K562 (cell line): Measurements from ENCODE around the gene GALNT18. TPM values are rescaled to one million over a fixed set of nuclear protein-coding genes. Genes with fewer than 3 reads are reported as not detected.

ENCODE experiments used
- ATAC-seq: fragments of 200-7000 bp; cut with Tn5 transposase; 3 replicates; pipeline ENCODE4 v1.9.1; 2020; ENCODE audit warnings: moderate library complexity
- BruUV-seq: library from RNA; stranded (reverse); fragments of 400-500 nt; replicated peaks from 2 replicates; lab custom pipeline; 2021; lab: Mats Ljungman, UMichigan
- CTCF ChIA-PET: fragments of 300-600 bp; formaldehyde crosslinking; extraction: SDS; loops from one replicate; lab custom pipeline; 2021; ENCODE audit warnings: low intra/inter-chr PET ratio; lab: Yijun Ruan, JAX
- POLR2A ChIA-PET: fragments of 300-600, 350-650 bp; sonication (Branson Sonifier 250); formaldehyde crosslinking; extraction: SDS; loops from one replicate; lab custom pipeline; 2021; ENCODE audit warnings: antibody characterized with exemption, inconsistent platforms; lab: Yijun Ruan, JAX
- DNase-seq, 4 experiments: peaks; one replicate each; pipeline versions ENCODE4 v3.0.0 to v3.0.0-alpha.2; 2011 to 2018; ENCODE audit warnings: low spot score in 3 of 4, mixed read lengths in 3 of 4; ENCODE audit errors: extremely low read depth in 1 of 4
- FAIRE-seq: peaks from 2 replicates; lab custom pipeline; 2011; peaks lifted over from hg19 to GRCh38; lab: Jason Lieb, UNC
- H2AFZ ChIP-seq: 2 replicates; pipeline ENCODE4 v1.6.0; 2011; ENCODE audit warnings: low read depth, low read length, control low read depth, inconsistent platforms
- H3K27ac ChIP-seq: fragments of 200-600 bp; 3 replicates; pipeline ENCODE4 v1.8.0; 2011; ENCODE audit warnings: low read depth, mild to moderate bottlenecking, control low read depth, inconsistent platforms, low read length, moderate library complexity, mixed read lengths; ENCODE audit errors: extremely low read depth
- H3K27me3 ChIP-seq, 2 experiments: fragments of 300-600 bp in 1 of 2; 2 replicates in 1 of 2; 3 replicates in 1 of 2; pipeline versions ENCODE4 v1.6.0 to v1.8.0; 2011; ENCODE audit warnings: inconsistent platforms in 2 of 2, low read length in 2 of 2, mild to moderate bottlenecking in 1 of 2, mixed read lengths in 1 of 2, moderate library complexity in 1 of 2; ENCODE audit not compliant: control insufficient read depth in 2 of 2, insufficient read depth in 2 of 2
- H3K36me3 ChIP-seq: fragments of 300-600 bp; 3 replicates; pipeline ENCODE4 v1.8.0; 2011; ENCODE audit warnings: mild to moderate bottlenecking, low read length, inconsistent platforms; ENCODE audit not compliant: control insufficient read depth, insufficient read depth
- H3K4me1 ChIP-seq, 2 experiments: fragments of 200-600 bp in 1 of 2; replicated peaks in 1 of 2; 2 replicates in 1 of 2; 3 replicates in 1 of 2; pipeline versions ENCODE4 v1.5.1 to v1.8.0; 2011; ENCODE audit warnings: inconsistent platforms in 2 of 2, low read length in 2 of 2, mild to moderate bottlenecking in 1 of 2, mixed read lengths in 1 of 2, moderate library complexity in 1 of 2; ENCODE audit not compliant: control insufficient read depth in 2 of 2, insufficient read depth in 2 of 2
- H3K4me2 ChIP-seq: 2 replicates; pipeline ENCODE4 v1.6.1; 2011; ENCODE audit warnings: low read length, control low read depth, inconsistent platforms, mixed read lengths; ENCODE audit not compliant: insufficient read depth
- H3K4me3 ChIP-seq: fragments of 200-600 bp; sonication (generic), shearing (Covaris generic); 2 replicates; pipeline ENCODE4 v1.5.1; 2016; ENCODE audit warnings: control low read depth, inconsistent platforms
- H3K79me2 ChIP-seq: fragments of 200-600 bp; 3 replicates; pipeline ENCODE4 v1.8.0; 2011; ENCODE audit warnings: low read length, inconsistent platforms; ENCODE audit not compliant: control insufficient read depth, insufficient read depth
- H3K9ac ChIP-seq, 2 experiments: 2 replicates each; pipeline versions ENCODE4 v1.6.0 to v1.6.1; 2011; ENCODE audit warnings: low read depth in 2 of 2, low read length in 2 of 2, control low read depth in 1 of 2, inconsistent platforms in 1 of 2, mild to moderate bottlenecking in 1 of 2, mixed read lengths in 1 of 2; ENCODE audit not compliant: insufficient read depth in 1 of 2
- H3K9me1 ChIP-seq: one replicate; pipeline ENCODE4 v1.6.0; 2011; ENCODE audit warnings: inconsistent platforms, mild to moderate bottlenecking, low read length, moderate library complexity; ENCODE audit not compliant: control insufficient read depth, insufficient read depth
- H3K9me3 ChIP-seq: replicated peaks from 2 replicates; pipeline ENCODE4 v1.5.1; 2011; ENCODE audit warnings: low read depth, low read length, inconsistent platforms; ENCODE audit not compliant: control insufficient read depth, insufficient read depth
- H4K20me1 ChIP-seq: replicated peaks from 2 replicates; pipeline ENCODE4 v1.6.1; 2011; ENCODE audit warnings: low read length, inconsistent platforms, mixed read lengths; ENCODE audit not compliant: control insufficient read depth, insufficient read depth
- BCOR ChIP-seq: fragments of 450-650 bp; IDR thresholded peaks from 2 replicates; pipeline ENCODE4 v1.6.1; 2016
- BRD4 ChIP-seq: fragments of 200-600 bp; sonication (generic); IDR thresholded peaks from 2 replicates; pipeline ENCODE4 v1.6.1; 2017; ENCODE audit warnings: inconsistent platforms
- CHD1 ChIP-seq: fragments of 200-600 bp; sonication (generic); IDR thresholded peaks from one replicate; pipeline ENCODE4 v1.6.1; 2012; ENCODE audit warnings: mild to moderate bottlenecking, moderate library complexity, low read length, inconsistent platforms
- MCM7 ChIP-seq, 2 experiments: fragments of 450-650 bp; IDR thresholded peaks; 2 replicates each; pipeline ENCODE4 v1.6.1; 2016 to 2018
- RBM34 ChIP-seq: fragments of 200-400 bp; formaldehyde crosslinking; IDR thresholded peaks from 2 replicates; pipeline ENCODE4 v1.6.1; 2018; ENCODE audit warnings: low read length, borderline replicate concordance; ENCODE audit not compliant: insufficient read depth
- SMARCC2 ChIP-seq: fragments of 450-650 bp; IDR thresholded peaks from 2 replicates; pipeline ENCODE4 v1.6.1; 2017; ENCODE audit warnings: antibody characterized with exemption, moderate library complexity, mild to moderate bottlenecking, low read depth
- TRIM28 ChIP-seq: fragments of 450-650 bp; IDR thresholded peaks from 2 replicates; pipeline ENCODE4 v1.6.1; 2017
- WGBS: fragments of 100-300 bp; shearing (Covaris generic); methylation state at CpG from one replicate; pipeline ENCODE4 v1.1.6; 2016; ENCODE audit warnings: low coverage, mixed read lengths; ENCODE audit not compliant: insufficient coverage; ENCODE audit errors: missing lambda C conversion rate; 5-methylcytosine and 5-hydroxymethylcytosine counted together
- in situ Hi-C: fragments of 300-500 bp; cut with MboI; formaldehyde crosslinking; loops from 4 replicates; pipeline ENCODE4 v1.15.0; 2018; ENCODE audit warnings: inconsistent platforms, mixed read lengths
- intact Hi-C: fragments of 100-400 bp; cut with micrococcal nuclease; formaldehyde crosslinking; loops from 2 replicates; pipeline ENCODE4 v1.14.2; 2022
- polyA plus RNA-seq, 8 experiments: library from polyadenylated mRNA; depleted of rRNA in 4 of 8; stranded (reverse) in 5 of 8; unstranded in 3 of 8; fragments of >200 nt; fragmentation: Nextera tagmentation in 2 of 8; fragmentation: Illumina TruSeq in 1 of 8; extraction: Ambion mirVana in 2 of 8; extraction: Trizol in 1 of 8; gene quantifications; 2 replicates each; pipeline versions ENCODE4 v1.2.1 to v1.2.3, GENCODE V29; 2011 to 2014; ENCODE audit warnings: inconsistent platforms in 1 of 8, missing spikeins in 1 of 8
- total RNA-seq, 7 experiments: library from RNA; depleted of rRNA in 6 of 7; stranded (reverse); fragments of >200 nt in 6 of 7; fragmentation: Illumina TruSeq in 2 of 7; extraction: Trizol in 2 of 7; gene quantifications; 2 replicates each; pipeline versions ENCODE4 v1.2.1 to v1.2.3, GENCODE V29; 2011 to 2021; ENCODE audit warnings: low replicate concordance in 1 of 7
- TF ChIP-seq, protein P1 (sequence below): IDR thresholded peaks from 3 replicates; pipeline ENCODE4 v1.6.1; 2011; ENCODE audit warnings: borderline replicate concordance, mild to moderate bottlenecking; ENCODE audit not compliant: insufficient read length, insufficient read depth
- TF ChIP-seq, protein P2 (sequence below): sonication (generic); formaldehyde crosslinking; IDR thresholded peaks from 2 replicates; pipeline ENCODE4 v1.8.1; 2022; ENCODE audit warnings: missing genetic modification reagents
- TF ChIP-seq, protein P3 (sequence below): IDR thresholded peaks from 2 replicates; pipeline ENCODE4 v1.6.1; 2011; ENCODE audit not compliant: insufficient read length; ENCODE audit errors: extremely low read depth

Gene GALNT18
- total and polyA plus RNA-seq, 9 of the 15 experiments (the other 6 are each of a cell fraction or from before 2014, with no cell fraction given), result not detected

DNA sequence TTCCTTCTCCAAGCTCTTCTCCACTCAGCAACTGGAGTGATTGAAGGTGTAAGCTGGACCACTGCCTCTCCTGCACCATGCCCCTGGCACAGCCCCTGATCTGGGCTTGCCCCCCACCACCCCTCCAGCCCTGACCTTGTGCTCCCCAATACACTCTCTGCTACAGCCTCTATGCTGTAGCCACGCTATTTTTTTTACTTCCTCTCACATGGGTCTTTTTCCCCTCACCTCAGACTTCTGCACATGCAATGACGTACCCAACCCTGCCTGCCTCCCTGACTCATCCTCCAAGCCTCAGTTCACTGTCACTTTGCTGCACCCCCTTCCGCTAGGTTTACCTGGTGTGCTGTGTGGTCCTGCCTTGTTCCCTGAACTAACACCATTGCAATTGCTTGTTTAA lies 277.8 kb downstream of the GALNT18 start:
- H3K27me3 ChIP-seq, result peaks cover 0 to 15% of the 10 kb centered on the region in 2 experiments; a peak in 1 of 5 replicates
- no peaks in the 10 kb centered on the region for H3K4me1 ChIP-seq
- WGBS, result 7% methylated on average over 2 of the region's 3 CpGs
- H3K79me2 ChIP-seq, result no peaks in the 10 kb centered on the region
- FAIRE-seq (no peak), ATAC-seq (no peak), DNase-seq (no peak)
- H2AFZ ChIP-seq, result no peak overlapping the region
- no peaks in the 10 kb centered on the region for H3K9me3 ChIP-seq
- H3K36me3 ChIP-seq, result no peaks in the 10 kb centered on the region
- BruUV-seq, result no TSS peak
- no peak overlapping the region for H3K4me2 ChIP-seq
- no peaks in the 10 kb centered on the region for H3K9me1 ChIP-seq
- no peak overlapping the region for H3K27ac ChIP-seq
- no peak overlapping the region for H3K9ac ChIP-seq
- TF ChIP-seq, protein P1, sequence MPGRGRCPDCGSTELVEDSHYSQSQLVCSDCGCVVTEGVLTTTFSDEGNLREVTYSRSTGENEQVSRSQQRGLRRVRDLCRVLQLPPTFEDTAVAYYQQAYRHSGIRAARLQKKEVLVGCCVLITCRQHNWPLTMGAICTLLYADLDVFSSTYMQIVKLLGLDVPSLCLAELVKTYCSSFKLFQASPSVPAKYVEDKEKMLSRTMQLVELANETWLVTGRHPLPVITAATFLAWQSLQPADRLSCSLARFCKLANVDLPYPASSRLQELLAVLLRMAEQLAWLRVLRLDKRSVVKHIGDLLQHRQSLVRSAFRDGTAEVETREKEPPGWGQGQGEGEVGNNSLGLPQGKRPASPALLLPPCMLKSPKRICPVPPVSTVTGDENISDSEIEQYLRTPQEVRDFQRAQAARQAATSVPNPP, result no peak
- TF ChIP-seq MCM7 (IDR thresholded peaks at IDR 0.05) (no peak), SMARCC2 (no peak), RBM34 (no peak), BRD4 (no peak), BCOR (no peak), TRIM28 (no peak), CHD1 (no peak)
- TF ChIP-seq, protein P2, sequence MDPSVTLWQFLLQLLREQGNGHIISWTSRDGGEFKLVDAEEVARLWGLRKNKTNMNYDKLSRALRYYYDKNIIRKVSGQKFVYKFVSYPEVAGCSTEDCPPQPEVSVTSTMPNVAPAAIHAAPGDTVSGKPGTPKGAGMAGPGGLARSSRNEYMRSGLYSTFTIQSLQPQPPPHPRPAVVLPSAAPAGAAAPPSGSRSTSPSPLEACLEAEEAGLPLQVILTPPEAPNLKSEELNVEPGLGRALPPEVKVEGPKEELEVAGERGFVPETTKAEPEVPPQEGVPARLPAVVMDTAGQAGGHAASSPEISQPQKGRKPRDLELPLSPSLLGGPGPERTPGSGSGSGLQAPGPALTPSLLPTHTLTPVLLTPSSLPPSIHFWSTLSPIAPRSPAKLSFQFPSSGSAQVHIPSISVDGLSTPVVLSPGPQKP (CRISPR knock-in tag), result no peak
- TF ChIP-seq, protein P3, sequence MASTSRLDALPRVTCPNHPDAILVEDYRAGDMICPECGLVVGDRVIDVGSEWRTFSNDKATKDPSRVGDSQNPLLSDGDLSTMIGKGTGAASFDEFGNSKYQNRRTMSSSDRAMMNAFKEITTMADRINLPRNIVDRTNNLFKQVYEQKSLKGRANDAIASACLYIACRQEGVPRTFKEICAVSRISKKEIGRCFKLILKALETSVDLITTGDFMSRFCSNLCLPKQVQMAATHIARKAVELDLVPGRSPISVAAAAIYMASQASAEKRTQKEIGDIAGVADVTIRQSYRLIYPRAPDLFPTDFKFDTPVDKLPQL, result no peak
- TF ChIP-seq, all 486 proteins: peak for 0
- intact Hi-C loops (no loop called here), in situ Hi-C loops (no loop called here)
- ChIA-PET POLR2A (no interaction called here), CTCF (no interaction called here)
- Histone ChIP-seq H3K4me3 (no peak overlapping the region), H4K20me1 (no peaks in the 10 kb centered on the region)
